DOHH2 (cell line): ENCODE data around the gene LTC4S.

Source experiments
- H3F3A ChIP-seq: fragments of 200-600 bp; sonication (generic), shearing (Covaris generic); 2 replicates; pipeline ENCODE4 v1.6.0; 2016; ENCODE audit warnings: antibody characterized with exemption, mild to moderate bottlenecking; ENCODE audit not compliant: control insufficient read depth, insufficient read depth
- H3K27ac ChIP-seq: fragments of 200-600 bp; sonication (generic); 2 replicates; pipeline ENCODE4 v1.5.1; 2014; ENCODE audit warnings: low read depth, mild to moderate bottlenecking, low read length, moderate library complexity
- H3K27me3 ChIP-seq: fragments of 200-600 bp; sonication (generic); 2 replicates; pipeline ENCODE4 v1.6.1; 2014; ENCODE audit warnings: mild to moderate bottlenecking, low read length, mixed read lengths; ENCODE audit not compliant: control insufficient read depth
- H3K36me3 ChIP-seq: fragments of 200-600 bp; sonication (generic); 2 replicates; pipeline ENCODE4 v1.6.1; 2014; ENCODE audit warnings: mild to moderate bottlenecking, low read length, moderate library complexity, mixed read lengths; ENCODE audit not compliant: control insufficient read depth
- H3K4me1 ChIP-seq: fragments of 200-600 bp; sonication (generic); 2 replicates; pipeline ENCODE4 v1.6.1; 2014; ENCODE audit warnings: mild to moderate bottlenecking, low read length, mixed read lengths; ENCODE audit not compliant: control insufficient read depth
- H3K4me2 ChIP-seq: fragments of 200-600 bp; sonication (generic); 2 replicates; pipeline ENCODE4 v1.6.0; 2014; ENCODE audit warnings: mild to moderate bottlenecking, low read length, moderate library complexity
- H3K4me3 ChIP-seq: fragments of 200-600 bp; sonication (generic); 2 replicates; pipeline ENCODE4 v1.5.1; 2014; ENCODE audit warnings: mild to moderate bottlenecking, low read length, mixed read lengths
- H3K79me2 ChIP-seq: fragments of 200-600 bp; sonication (generic); 2 replicates; pipeline ENCODE4 v1.6.1; 2014; ENCODE audit warnings: mild to moderate bottlenecking, low read length, mixed read lengths; ENCODE audit not compliant: control insufficient read depth
- H3K9me2 ChIP-seq: fragments of 200-600 bp; sonication (generic); replicated peaks from 2 replicates; pipeline ENCODE4 v1.6.1; 2014; ENCODE audit warnings: mild to moderate bottlenecking, low read length, mixed read lengths; ENCODE audit not compliant: control insufficient read depth
- H3K9me3 ChIP-seq: fragments of 200-600 bp; sonication (generic); 2 replicates; pipeline ENCODE4 v1.6.1; 2014; ENCODE audit warnings: antibody characterized with exemption, low read length, mixed read lengths; ENCODE audit not compliant: control insufficient read depth, insufficient read depth
- H4K20me1 ChIP-seq: fragments of 200-600 bp; sonication (generic); 2 replicates; pipeline ENCODE4 v1.6.0; 2014; ENCODE audit warnings: low read depth, mild to moderate bottlenecking, antibody characterized with exemption, low read length, moderate library complexity; ENCODE audit not compliant: control insufficient read depth, insufficient read depth
- EZH2phosphoT487 ChIP-seq: fragments of 200-600 bp; sonication (generic); IDR thresholded peaks from 2 replicates; pipeline ENCODE4 v1.6.1; 2017; ENCODE audit warnings: borderline replicate concordance, mild to moderate bottlenecking, antibody characterized with exemption, low read length, moderate library complexity, mixed read lengths
- TF ChIP-seq, protein P1 (sequence below): fragments of 200-600 bp; sonication (generic); IDR thresholded peaks from one replicate; pipeline ENCODE4 v1.5.1; 2014; ENCODE audit warnings: antibody characterized with exemption, mild to moderate bottlenecking, low read depth, low read length; ENCODE audit not compliant: poor library complexity, severe bottlenecking

LTC4S gene

DNA sequence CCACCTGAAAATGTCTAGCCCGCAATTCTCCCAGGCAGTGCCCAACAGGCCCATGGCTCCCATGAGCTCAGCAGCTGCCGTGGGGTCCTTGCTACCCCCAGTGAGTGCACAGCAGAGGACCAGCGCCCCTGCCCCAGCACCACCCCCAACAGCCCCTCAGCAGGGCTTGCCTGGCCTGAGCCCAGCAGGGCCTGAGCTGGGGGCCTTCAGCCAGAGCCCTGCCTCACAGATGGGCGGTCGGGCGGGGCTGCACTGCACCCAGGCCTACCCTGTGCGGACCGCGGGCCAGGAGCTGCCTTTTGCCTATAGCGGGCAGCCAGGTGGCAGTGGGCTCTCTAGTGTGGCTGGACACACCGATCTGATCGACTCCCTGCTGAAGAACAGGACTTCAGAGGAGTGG, 19.3 kb upstream of the LTC4S start:
- TF ChIP-seq, protein P1, sequence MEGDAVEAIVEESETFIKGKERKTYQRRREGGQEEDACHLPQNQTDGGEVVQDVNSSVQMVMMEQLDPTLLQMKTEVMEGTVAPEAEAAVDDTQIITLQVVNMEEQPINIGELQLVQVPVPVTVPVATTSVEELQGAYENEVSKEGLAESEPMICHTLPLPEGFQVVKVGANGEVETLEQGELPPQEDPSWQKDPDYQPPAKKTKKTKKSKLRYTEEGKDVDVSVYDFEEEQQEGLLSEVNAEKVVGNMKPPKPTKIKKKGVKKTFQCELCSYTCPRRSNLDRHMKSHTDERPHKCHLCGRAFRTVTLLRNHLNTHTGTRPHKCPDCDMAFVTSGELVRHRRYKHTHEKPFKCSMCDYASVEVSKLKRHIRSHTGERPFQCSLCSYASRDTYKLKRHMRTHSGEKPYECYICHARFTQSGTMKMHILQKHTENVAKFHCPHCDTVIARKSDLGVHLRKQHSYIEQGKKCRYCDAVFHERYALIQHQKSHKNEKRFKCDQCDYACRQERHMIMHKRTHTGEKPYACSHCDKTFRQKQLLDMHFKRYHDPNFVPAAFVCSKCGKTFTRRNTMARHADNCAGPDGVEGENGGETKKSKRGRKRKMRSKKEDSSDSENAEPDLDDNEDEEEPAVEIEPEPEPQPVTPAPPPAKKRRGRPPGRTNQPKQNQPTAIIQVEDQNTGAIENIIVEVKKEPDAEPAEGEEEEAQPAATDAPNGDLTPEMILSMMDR = no peak
- TF ChIP-seq EZH2phosphoT487 = no peak
- peaks cover 76% of the 10 kb centered on the region for H3K36me3 ChIP-seq
- H3K79me2 ChIP-seq = no peaks in the 10 kb centered on the region
- no peak overlapping the region for H3K4me3 ChIP-seq
- no peaks in the 10 kb centered on the region for H3K9me2 ChIP-seq
- H3K4me1 ChIP-seq = no peaks in the 10 kb centered on the region
- H4K20me1 ChIP-seq = no peaks in the 10 kb centered on the region; the same call in 1 of the 2 replicates
- peaks cover 4% of the 10 kb centered on the region; the same call in 1 of the 2 replicates for H3F3A ChIP-seq
- H3K27me3 ChIP-seq = no peaks in the 10 kb centered on the region
- H3K27ac ChIP-seq = no peak overlapping the region
- H3K9me3 ChIP-seq = no peaks in the 10 kb centered on the region
- H3K4me2 ChIP-seq = no peak overlapping the region

DNA sequence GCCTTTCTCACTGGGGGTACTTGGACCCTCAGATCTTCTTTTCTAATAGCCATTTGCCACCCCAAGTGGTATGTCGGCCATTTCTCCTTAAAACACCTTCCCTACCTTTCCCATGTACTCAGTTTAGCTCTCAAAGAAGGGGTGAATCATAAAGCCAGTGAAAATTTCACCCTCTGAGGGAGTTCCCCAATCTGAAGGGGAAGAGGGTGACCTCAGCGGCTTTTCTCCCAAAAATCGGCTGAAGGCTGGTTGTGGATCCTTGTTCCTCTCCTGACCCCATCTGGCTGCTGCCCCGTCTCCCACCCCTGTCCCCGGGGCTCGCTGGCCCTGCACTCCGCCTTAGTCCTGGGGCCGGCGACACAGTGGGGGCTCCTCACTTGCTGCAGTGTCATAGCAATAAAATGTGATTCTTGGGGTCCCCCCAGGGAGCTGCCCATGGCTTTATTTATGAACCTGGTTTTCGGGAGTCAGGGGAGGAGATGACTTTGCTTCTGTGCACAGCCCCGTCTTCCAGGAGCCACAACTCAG, 17.3 kb upstream of the LTC4S start:
- Histone ChIP-seq H3K4me1 (no peaks in the 10 kb centered on the region), H3K36me3 (peaks cover 57% of the 10 kb centered on the region)
- TF ChIP-seq, protein P1 = no peak
- no peak for TF ChIP-seq EZH2phosphoT487

DNA sequence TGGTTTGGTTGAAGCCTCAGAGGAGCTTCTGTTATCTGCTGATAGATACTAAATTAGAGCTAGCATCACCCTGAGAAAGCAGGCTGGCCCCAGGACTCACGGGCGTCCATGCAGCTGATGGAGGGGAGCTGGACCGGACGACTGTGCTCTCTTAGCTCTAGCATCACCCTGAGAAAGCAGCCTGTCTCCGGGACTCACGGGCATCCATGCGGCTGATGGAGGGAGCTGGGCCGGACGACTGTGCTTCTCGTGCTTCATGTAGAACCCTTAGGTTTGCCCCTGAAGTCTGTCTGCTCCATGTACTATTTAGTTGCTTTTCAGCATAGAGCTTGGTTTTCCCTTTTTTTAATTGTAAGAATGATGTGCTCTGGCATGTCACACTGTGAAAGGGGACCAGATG, 16.3 kb upstream of the LTC4S start:
- H3K4me1 ChIP-seq = no peaks in the 10 kb centered on the region
- no peaks in the 10 kb centered on the region for H3K9me2 ChIP-seq
- no peaks in the 10 kb centered on the region; the same call in 1 of the 2 replicates for H4K20me1 ChIP-seq
- no peak overlapping the region for H3K4me2 ChIP-seq
- H3K4me3 ChIP-seq = no peak overlapping the region
- H3F3A ChIP-seq = peaks cover 4% of the 10 kb centered on the region; the same call in 1 of the 2 replicates
- H3K9me3 ChIP-seq = no peaks in the 10 kb centered on the region
- H3K27ac ChIP-seq = no peak overlapping the region
- peaks cover 49% of the 10 kb centered on the region for H3K36me3 ChIP-seq
- no peaks in the 10 kb centered on the region for H3K27me3 ChIP-seq
- no peaks in the 10 kb centered on the region for H3K79me2 ChIP-seq
- TF ChIP-seq EZH2phosphoT487 = no peak
- TF ChIP-seq, protein P1 = no peak

More for the DNA sequence above, 17.3 kb upstream of the LTC4S start:
- no peak overlapping the region for H3K4me3 ChIP-seq
- peaks cover 4% of the 10 kb centered on the region; the same call in 1 of the 2 replicates for H3F3A ChIP-seq
- no peak overlapping the region for H3K4me2 ChIP-seq
- no peaks in the 10 kb centered on the region; the same call in 1 of the 2 replicates for H4K20me1 ChIP-seq
- H3K27me3 ChIP-seq = no peaks in the 10 kb centered on the region
- no peak overlapping the region for H3K27ac ChIP-seq
- H3K9me3 ChIP-seq = no peaks in the 10 kb centered on the region
- no peaks in the 10 kb centered on the region for H3K79me2 ChIP-seq
- H3K9me2 ChIP-seq = no peaks in the 10 kb centered on the region
